ENCODE results near the gene COLQ.

DNA sequence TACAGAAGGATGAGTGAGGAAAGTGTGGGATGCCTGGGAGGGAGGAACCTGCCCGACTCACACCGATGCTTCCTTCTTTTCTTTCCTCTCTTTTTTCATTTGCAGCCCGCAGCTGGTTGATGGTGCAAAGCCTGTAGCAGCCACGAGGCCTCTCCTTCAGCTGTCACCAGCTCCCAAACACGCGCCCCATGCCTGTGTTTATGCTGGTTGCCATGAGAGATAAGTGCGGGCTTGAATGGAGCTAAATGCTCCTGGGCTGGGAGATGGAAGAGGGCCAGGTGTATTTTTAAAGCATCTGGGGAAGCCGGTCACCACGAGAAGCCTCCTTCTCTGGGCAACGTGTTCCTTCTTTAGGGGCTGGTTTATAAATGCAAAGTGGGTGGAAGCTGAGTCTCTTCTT lies 9.3 kb downstream of the COLQ start:
- TF ChIP-seq, protein P1, sequence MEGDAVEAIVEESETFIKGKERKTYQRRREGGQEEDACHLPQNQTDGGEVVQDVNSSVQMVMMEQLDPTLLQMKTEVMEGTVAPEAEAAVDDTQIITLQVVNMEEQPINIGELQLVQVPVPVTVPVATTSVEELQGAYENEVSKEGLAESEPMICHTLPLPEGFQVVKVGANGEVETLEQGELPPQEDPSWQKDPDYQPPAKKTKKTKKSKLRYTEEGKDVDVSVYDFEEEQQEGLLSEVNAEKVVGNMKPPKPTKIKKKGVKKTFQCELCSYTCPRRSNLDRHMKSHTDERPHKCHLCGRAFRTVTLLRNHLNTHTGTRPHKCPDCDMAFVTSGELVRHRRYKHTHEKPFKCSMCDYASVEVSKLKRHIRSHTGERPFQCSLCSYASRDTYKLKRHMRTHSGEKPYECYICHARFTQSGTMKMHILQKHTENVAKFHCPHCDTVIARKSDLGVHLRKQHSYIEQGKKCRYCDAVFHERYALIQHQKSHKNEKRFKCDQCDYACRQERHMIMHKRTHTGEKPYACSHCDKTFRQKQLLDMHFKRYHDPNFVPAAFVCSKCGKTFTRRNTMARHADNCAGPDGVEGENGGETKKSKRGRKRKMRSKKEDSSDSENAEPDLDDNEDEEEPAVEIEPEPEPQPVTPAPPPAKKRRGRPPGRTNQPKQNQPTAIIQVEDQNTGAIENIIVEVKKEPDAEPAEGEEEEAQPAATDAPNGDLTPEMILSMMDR (IDR thresholded peaks at IDR 0.05): no peak
- TF ChIP-seq POLR2A (IDR thresholded peaks at IDR 0.05): no peak
